ENCODE measurements around the gene MPG. TPM values are rescaled to one million over a fixed set of nuclear protein-coding genes. Genes with fewer than 3 reads are reported as not detected.

Gene MPG
- polyA plus RNA-seq, 1 of the 3 experiments (the other 2 are of a cell fraction), result 98.3 TPM

GRCh38 chr16:118857-119256, 40.8 kb downstream of the MPG start:
- DNase-seq, result no peak
- CTCF ChIA-PET, result interaction anchor here (0.8 to 6.0 kb wide), 12 partner anchors 11 to 244 kb away, joined by 3 to 88 read pairs (median 12); partner anchors contain the start of genes MPG and NPRL3

More at GRCh38 chr16:118857-119256, 40.8 kb downstream of the MPG start:
- Histone ChIP-seq H3K9me2 (no peaks in the 10 kb centered on the region), H3K9ac (no peak overlapping the region), H3K79me2 (ENCODE audit: insufficient read depth) (no peaks in the 10 kb centered on the region), H3F3A (replicated peaks; ENCODE audit: insufficient read depth) (no peaks in the 10 kb centered on the region), H3K36me3 (replicated peaks in 1 of 2; ENCODE audit: control insufficient read depth in 1 of 2, insufficient read depth in 2 of 2, low read length in 1 of 2) (peaks cover 3% of the 10 kb centered on the region in 2 experiments), H2AFZ (ENCODE audit: low read depth) (no peak overlapping the region), H3K4me3 (ENCODE audit: low read depth in 2 of 2, low read length in 1 of 2) (no peak overlapping the region), H3K4me2 (no peak overlapping the region), H3K27me3 (ENCODE audit: insufficient read depth) (no peaks in the 10 kb centered on the region), H4K20me1 (ENCODE audit: insufficient read depth) (peaks cover 5% of the 10 kb centered on the region), H3K27ac (ENCODE audit: low read depth in 2 of 2, low read length in 1 of 2) (no peak overlapping the region), H3K9me3 (no peaks in the 10 kb centered on the region), H3K4me1 (ENCODE audit: control insufficient read depth in 1 of 2, insufficient read depth in 2 of 2, low read depth in 1 of 2, low read length in 1 of 2) (peaks cover 3 to 6% of the 10 kb centered on the region in 2 experiments; a peak in 3 of 4 replicates)
- TF ChIP-seq GABPA (IDR thresholded peaks at IDR 0.05; ENCODE audit: low read depth), result no peak
- no peak for TF ChIP-seq SMC3 (IDR thresholded peaks at IDR 0.05; ENCODE audit: low read depth, low read length)
- TF ChIP-seq REST (IDR thresholded peaks at IDR 0.05; ENCODE audit: low read depth, low read length), result no peak
- TF ChIP-seq RCOR1 (IDR thresholded peaks at IDR 0.05; ENCODE audit: low read length), result no peak
- no peak for TF ChIP-seq YY1 (IDR thresholded peaks at IDR 0.05; ENCODE audit: low read depth)
- TF ChIP-seq RAD21 (IDR thresholded peaks at IDR 0.05; ENCODE audit: low read length), result no peak
- TF ChIP-seq MXI1 (IDR thresholded peaks at IDR 0.05; ENCODE audit: low read depth, low read length), result no peak
- TF ChIP-seq ZBTB33 (IDR thresholded peaks at IDR 0.05; ENCODE audit: borderline replicate concordance, low read depth), result no peak
- TF ChIP-seq NRF1 (IDR thresholded peaks at IDR 0.05; ENCODE audit: low read depth, low read length), result no peak
- 93% methylated on average over 1 of the region's 2 CpGs for WGBS (ENCODE audit: low lambda C conversion rate)
- POLR2A ChIA-PET, result no interaction called here
